D341Med (cell line): Measurements from ENCODE around the gene GRM4.
"Not testable (repeated sequence)": the region's sequence is repeated elsewhere in the genome, so short reads cannot be mapped to it uniquely, and the experiment has no call there.

ENCODE experiments used
- DNase-seq: peaks from one replicate; pipeline ENCODE4 v3.0.0; 2012; ENCODE audit warnings: low spot score

GRM4 gene

GRCh38 chr6:34146021-34146782 lies at the start of gene GRM4:
Gene GRM4 (minus strand): TSS chr6:34146087. CDS start chr6:34133496, 12,591 bp downstream.
- DNase-seq = no peak

GRCh38 chr6:34194772-34195171 lies 48.9 kb upstream of the GRM4 start:
- DNase-seq = no peak

GRCh38 chr6:34190504-34191122 lies 44.7 kb upstream of the GRM4 start:
- no peak for DNase-seq

- DNase-seq = no peak
Observed at GRCh38 chr6:34189806-34190503, 44.1 kb upstream of the GRM4 start.

- not testable (repeated sequence) for DNase-seq
Observed at GRCh38 chr6:34184726-34185125, 38.8 kb upstream of the GRM4 start.

GRCh38 chr6:34182751-34183531 lies 37.1 kb upstream of the GRM4 start:
- DNase-seq = no peak

- DNase-seq = no peak
Observed at GRCh38 chr6:34181908-34182307, 36.0 kb upstream of the GRM4 start.

- no peak for DNase-seq
Observed at GRCh38 chr6:34179106-34179720, 33.3 kb upstream of the GRM4 start.

- no peak for DNase-seq
Observed at GRCh38 chr6:34178357-34179105, 32.6 kb upstream of the GRM4 start.

- DNase-seq = no peak
Observed at GRCh38 chr6:34177181-34177591, 31.3 kb upstream of the GRM4 start.

- DNase-seq = no peak
Observed at GRCh38 chr6:34176261-34177031, 30.6 kb upstream of the GRM4 start.

GRCh38 chr6:34174846-34175399 lies 29.0 kb upstream of the GRM4 start:
- DNase-seq = no peak

- no peak for DNase-seq
Observed at GRCh38 chr6:34172961-34173775, 27.3 kb upstream of the GRM4 start.

GRCh38 chr6:34170346-34170745 lies 24.5 kb upstream of the GRM4 start:
- no peak for DNase-seq

GRCh38 chr6:34169897-34170296 lies 24.0 kb upstream of the GRM4 start:
- no peak for DNase-seq

GRCh38 chr6:34161857-34162515 lies 16.1 kb upstream of the GRM4 start:
- DNase-seq = no peak

GRCh38 chr6:34159844-34160243 lies 14.0 kb upstream of the GRM4 start:
- no peak for DNase-seq

- DNase-seq = no peak
Observed at GRCh38 chr6:34158876-34159275, 13.0 kb upstream of the GRM4 start.

- DNase-seq = no peak
Observed at GRCh38 chr6:34157851-34158250, 12.0 kb upstream of the GRM4 start.
